ENCODE measurements around the gene PYHIN1. TPM values are rescaled to one million over a fixed set of nuclear protein-coding genes. Genes with fewer than 3 reads are reported as not detected.

Gene PYHIN1
- total and polyA plus RNA-seq, 2 of the 4 experiments (the other 2 are of a cell fraction) = not detected

DNA sequence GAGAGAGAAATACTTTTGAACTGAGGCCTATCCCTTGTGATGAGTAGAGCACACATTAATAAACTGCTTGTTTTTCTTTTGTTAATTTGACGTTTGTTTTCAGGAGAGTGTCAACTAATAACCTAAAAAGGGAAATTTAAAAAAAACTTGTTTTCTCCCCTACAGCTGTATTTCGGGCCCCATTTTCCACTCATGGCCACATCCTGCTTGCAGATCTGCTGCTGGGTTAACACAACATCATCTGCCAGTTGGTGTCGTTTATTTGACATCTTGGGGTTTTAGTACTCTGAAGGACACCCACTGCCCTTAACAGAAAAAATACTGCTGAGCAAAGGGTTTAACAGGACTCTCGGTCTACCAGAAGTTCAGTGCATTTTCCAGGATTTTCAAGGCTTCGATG, 848 bp upstream of the PYHIN1 start:
- WGBS, 2 experiments (ENCODE audit: extremely low coverage in 2 of 2, insufficient read length in 1 of 2) = 0% methylated on average over 1 of the region's 5 CpGs; no CpG with 5 or more reads in 1 of the 2 experiments
- no peak overlapping the region for H3K4ac ChIP-seq (ENCODE audit: low read depth, low read length)
- intact Hi-C loops (cut with micrococcal nuclease) = no loop called here
- no peak overlapping the region for H3K27ac ChIP-seq (ENCODE audit: insufficient read depth, low read length)
- H3K9me1 ChIP-seq (ENCODE audit: insufficient read depth, low read length) = no peaks in the 10 kb centered on the region
- TF ChIP-seq RCOR1 (IDR thresholded peaks at IDR 0.05; ENCODE audit: insufficient replicate concordance, low read length) = no peak
- no peak for TF ChIP-seq FOS (IDR thresholded peaks at IDR 0.05; ENCODE audit: low read depth, low read length)
- no peak for TF ChIP-seq RAD21 (IDR thresholded peaks at IDR 0.05; ENCODE audit: low read length)
- TF ChIP-seq, protein P1, sequence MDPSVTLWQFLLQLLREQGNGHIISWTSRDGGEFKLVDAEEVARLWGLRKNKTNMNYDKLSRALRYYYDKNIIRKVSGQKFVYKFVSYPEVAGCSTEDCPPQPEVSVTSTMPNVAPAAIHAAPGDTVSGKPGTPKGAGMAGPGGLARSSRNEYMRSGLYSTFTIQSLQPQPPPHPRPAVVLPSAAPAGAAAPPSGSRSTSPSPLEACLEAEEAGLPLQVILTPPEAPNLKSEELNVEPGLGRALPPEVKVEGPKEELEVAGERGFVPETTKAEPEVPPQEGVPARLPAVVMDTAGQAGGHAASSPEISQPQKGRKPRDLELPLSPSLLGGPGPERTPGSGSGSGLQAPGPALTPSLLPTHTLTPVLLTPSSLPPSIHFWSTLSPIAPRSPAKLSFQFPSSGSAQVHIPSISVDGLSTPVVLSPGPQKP (IDR thresholded peaks at IDR 0.05; ENCODE audit: borderline replicate concordance, low read depth, low read length) = no peak
- no peak for TF ChIP-seq CHD1 (IDR thresholded peaks at IDR 0.05; ENCODE audit: low read depth, low read length)
- TF ChIP-seq POLR2A (IDR thresholded peaks at IDR 0.05; ENCODE audit: low read depth, low read length) = no peak
- TF ChIP-seq SMC3 (IDR thresholded peaks at IDR 0.05; ENCODE audit: low read depth, low read length) = no peak
- no peak for TF ChIP-seq MAFK (IDR thresholded peaks at IDR 0.05; ENCODE audit: low read depth, low read length)
- no peak for TF ChIP-seq RFX5 (IDR thresholded peaks at IDR 0.05; ENCODE audit: low read depth, low read length)
- no peak for TF ChIP-seq NFE2L2 (IDR thresholded peaks at IDR 0.05; ENCODE audit: low read depth, low read length)
- no peak for TF ChIP-seq CEBPB (IDR thresholded peaks at IDR 0.05; ENCODE audit: low read depth, low read length)
- TF ChIP-seq, protein P2, sequence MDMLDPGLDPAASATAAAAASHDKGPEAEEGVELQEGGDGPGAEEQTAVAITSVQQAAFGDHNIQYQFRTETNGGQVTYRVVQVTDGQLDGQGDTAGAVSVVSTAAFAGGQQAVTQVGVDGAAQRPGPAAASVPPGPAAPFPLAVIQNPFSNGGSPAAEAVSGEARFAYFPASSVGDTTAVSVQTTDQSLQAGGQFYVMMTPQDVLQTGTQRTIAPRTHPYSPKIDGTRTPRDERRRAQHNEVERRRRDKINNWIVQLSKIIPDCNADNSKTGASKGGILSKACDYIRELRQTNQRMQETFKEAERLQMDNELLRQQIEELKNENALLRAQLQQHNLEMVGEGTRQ (IDR thresholded peaks at IDR 0.05; ENCODE audit: low read depth, low read length) = no peak
- H3K18ac ChIP-seq (ENCODE audit: low read depth, low read length) = no peak overlapping the region
- POLR2A ChIA-PET (ENCODE audit: unreplicated experiment) = no interaction called here
- H4K8ac ChIP-seq (ENCODE audit: low read depth in 2 of 2, low read length in 2 of 2) = no peak overlapping the region
- no peak overlapping the region for H2BK15ac ChIP-seq (ENCODE audit: low read depth, low read length)
- no peak overlapping the region for H2AFZ ChIP-seq (replicated peaks; ENCODE audit: low read length, poor library complexity)
- no peak overlapping the region for H4K5ac ChIP-seq (ENCODE audit: low read depth, low read length)
- H2BK120ac ChIP-seq (ENCODE audit: low read depth, low read length) = no peak overlapping the region
- no peak overlapping the region for H3K9ac ChIP-seq (ENCODE audit: low read depth, low read length)
- no peak overlapping the region for H3K4me3 ChIP-seq (ENCODE audit: insufficient read depth, low read depth, low read length)
- no peak overlapping the region for H2BK5ac ChIP-seq (ENCODE audit: low read depth, low read length, poor library complexity, severe bottlenecking)
- no peak overlapping the region for H3K23ac ChIP-seq (ENCODE audit: low read depth, low read length)
- CTCF ChIA-PET = interaction anchor here (1.2 kb wide), 1 partner anchor 14 kb away, joined by 3 read pairs; no protein-coding TSS in a partner anchor
- BruUV-seq (replicated peaks) = no TSS peak
- no peak overlapping the region for H2BK20ac ChIP-seq (ENCODE audit: low read depth, low read length)
- H3K56ac ChIP-seq (ENCODE audit: extremely low read depth, insufficient read depth, low read length) = no peak overlapping the region
- H3K79me1 ChIP-seq (ENCODE audit: low read depth in 1 of 2, low read length in 2 of 2) = no peaks in the 10 kb centered on the region
- ATAC-seq (ENCODE audit: low read depth) (no peak), DNase-seq (no peak)
- H3K36me3 ChIP-seq (ENCODE audit: control insufficient read depth, insufficient read depth, low read length) = no peaks in the 10 kb centered on the region
- no peaks in the 10 kb centered on the region for H3K27me3 ChIP-seq (ENCODE audit: control insufficient read depth, insufficient read depth, low read length)
- H3K9me3 ChIP-seq (ENCODE audit: control insufficient read depth, insufficient read depth, low read length) = no peaks in the 10 kb centered on the region
- no peaks in the 10 kb centered on the region for H4K20me1 ChIP-seq (ENCODE audit: insufficient read depth, low read length)
- no peak overlapping the region for H4K91ac ChIP-seq (ENCODE audit: insufficient read depth, low read depth, low read length)
- dilution Hi-C loops (cut with HindIII; ENCODE audit: low sequenced_read_pairs, unreplicated experiment) = no loop called here
- H3K4me2 ChIP-seq (ENCODE audit: low read depth, low read length) = no peak overlapping the region
- no peak overlapping the region for H3K14ac ChIP-seq (replicated peaks; ENCODE audit: low read depth, low read length)
- in situ Hi-C loops (cut with MboI; ENCODE audit: low sequenced_read_pairs) = no loop called here
- no peaks in the 10 kb centered on the region for H3K4me1 ChIP-seq (ENCODE audit: control insufficient read depth, insufficient read depth, low read length)
- H2AK9ac ChIP-seq (replicated peaks; ENCODE audit: low read depth, low read length, poor library complexity) = no peak overlapping the region
- H2AK5ac ChIP-seq (ENCODE audit: low read depth, low read length) = no peak overlapping the region
